HepG2 (cell line): ENCODE measurements around the gene SPRYD3. TPM values are rescaled to one million over a fixed set of nuclear protein-coding genes. Genes with fewer than 3 reads are reported as not detected.
A peak's percentile ranks its signal among the peaks of the same experiment; 100 is the strongest.
"Not testable (repeated sequence)": the region's sequence is repeated elsewhere in the genome, so short reads cannot be mapped to it uniquely, and the experiment has no call there.

ENCODE experiments used
- ATAC-seq: fragments of 200-7000 bp; cut with Tn5 transposase; 3 replicates; pipeline ENCODE4 v1.9.1; 2020; ENCODE audit warnings: mild to moderate bottlenecking, moderate library complexity
- BruUV-seq: library from RNA; stranded (reverse); fragments of 400-500 nt; replicated peaks from 2 replicates; lab custom pipeline; 2021; lab: Mats Ljungman, UMichigan
- CTCF ChIA-PET: fragments of 300-600 bp; formaldehyde crosslinking; extraction: SDS; loops from one replicate; lab custom pipeline; 2021; ENCODE audit warnings: low total read pairs, inconsistent platforms, low intra/inter-chr PET ratio; lab: Yijun Ruan, JAX
- POLR2A ChIA-PET: fragments of 350-600 bp; sonication (Branson Sonifier 250); formaldehyde crosslinking; loops from one replicate; lab custom pipeline; 2020; ENCODE audit warnings: antibody characterized with exemption, inconsistent platforms; lab: Yijun Ruan, JAX
- DNase-seq: peaks from one replicate; pipeline ENCODE4 v3.0.0-alpha.2; 2015; ENCODE audit warnings: low spot score
- FAIRE-seq: peaks from 3 replicates; lab custom pipeline; 2011; peaks lifted over from hg19 to GRCh38; lab: Jason Lieb, UNC
- H2AFZ ChIP-seq: one replicate; pipeline ENCODE4 v1.6.1; 2011; ENCODE audit warnings: low read length, inconsistent platforms
- H3K27ac ChIP-seq: fragments of 300-600 bp; 3 replicates; pipeline ENCODE4 v1.8.0; 2011; ENCODE audit warnings: mixed run types, mild to moderate bottlenecking, mixed read lengths, low read length, inconsistent platforms; ENCODE audit not compliant: insufficient read depth; ENCODE audit errors: extremely low read length
- H3K27me3 ChIP-seq, 2 experiments: fragments of 200-600 bp in 1 of 2; 2 replicates in 1 of 2; 3 replicates in 1 of 2; pipeline versions ENCODE4 v1.6.0 to v1.8.0; 2011; ENCODE audit warnings: low read length in 2 of 2, mild to moderate bottlenecking in 2 of 2, moderate library complexity in 2 of 2, inconsistent platforms in 1 of 2; ENCODE audit not compliant: insufficient read depth in 2 of 2, control insufficient read depth in 1 of 2
- H3K36me3 ChIP-seq, 2 experiments: fragments of 200-600 bp in 1 of 2; replicated peaks in 1 of 2; 2 replicates in 1 of 2; 3 replicates in 1 of 2; pipeline versions ENCODE4 v1.5.1 to v1.8.0; 2011; ENCODE audit warnings: low read length in 2 of 2, inconsistent platforms in 1 of 2; ENCODE audit not compliant: insufficient read depth in 2 of 2, control insufficient read depth in 1 of 2
- H3K4me1 ChIP-seq: 2 replicates; pipeline ENCODE4 v1.5.1; 2012; ENCODE audit warnings: low read length, inconsistent platforms; ENCODE audit not compliant: insufficient read depth
- H3K4me2 ChIP-seq: 2 replicates; pipeline ENCODE4 v1.6.0; 2011; ENCODE audit warnings: low read depth, low read length, inconsistent platforms
- H3K4me3 ChIP-seq, 3 experiments: fragments of 200-600 bp in 1 of 3; sonication (generic), shearing (Covaris generic) in 1 of 3; replicated peaks in 1 of 3; 2 replicates each; pipeline ENCODE4 v1.5.1; 2011 to 2016; ENCODE audit warnings: low read length in 3 of 3, inconsistent platforms in 2 of 3, low read depth in 2 of 3, mild to moderate bottlenecking in 2 of 3, control low read depth in 1 of 3, mixed read lengths in 1 of 3; ENCODE audit not compliant: insufficient read depth in 1 of 3
- H3K79me2 ChIP-seq: one replicate; pipeline ENCODE4 v1.6.1; 2011; ENCODE audit warnings: low read length, inconsistent platforms; ENCODE audit not compliant: insufficient read depth
- H3K9ac ChIP-seq: 2 replicates; pipeline ENCODE4 v1.6.0; 2011; ENCODE audit warnings: mild to moderate bottlenecking, low read depth, low read length, inconsistent platforms; ENCODE audit not compliant: insufficient read depth
- H3K9me3 ChIP-seq: 2 replicates; pipeline ENCODE4 v1.5.1; 2012; ENCODE audit warnings: mild to moderate bottlenecking, low read length
- H4K20me1 ChIP-seq: 2 replicates; pipeline ENCODE4 v1.6.0; 2011; ENCODE audit warnings: inconsistent platforms, mild to moderate bottlenecking, low read length, moderate library complexity; ENCODE audit not compliant: insufficient read depth
- FOSL2 ChIP-seq: sonication (generic); formaldehyde crosslinking; IDR thresholded peaks from 2 replicates; pipeline ENCODE4 v1.4.0; 2020; ENCODE audit warnings: missing genetic modification reagents
- NR2F2 ChIP-seq: IDR thresholded peaks from 2 replicates; pipeline ENCODE4 v1.6.1; 2012; ENCODE audit warnings: low read depth, inconsistent platforms, borderline replicate concordance
- STAT5B ChIP-seq: sonication (generic); formaldehyde crosslinking; IDR thresholded peaks from 2 replicates; pipeline ENCODE4 v1.4.0; 2020; ENCODE audit warnings: missing genetic modification reagents
- ZBTB2 ChIP-seq: sonication (generic); formaldehyde crosslinking; IDR thresholded peaks from 2 replicates; pipeline ENCODE4 v1.8.0; 2022; ENCODE audit warnings: low read depth, missing genetic modification reagents
- ZFAT ChIP-seq: sonication (generic); formaldehyde crosslinking; conservative IDR thresholded peaks from 2 replicates; pipeline ENCODE4 v1.8.1; 2023; ENCODE audit warnings: missing genetic modification reagents, inconsistent platforms
- ZNF207 ChIP-seq: fragments of 450-650 bp; IDR thresholded peaks from 2 replicates; pipeline ENCODE4 v1.6.1; 2016; ENCODE audit warnings: antibody characterized with exemption, borderline replicate concordance
- ZNF557 ChIP-seq: sonication (generic); formaldehyde crosslinking; IDR thresholded peaks from 2 replicates; pipeline ENCODE4 v1.4.0; 2020; ENCODE audit warnings: missing genetic modification reagents
- ZNF709 ChIP-seq: sonication (generic); formaldehyde crosslinking; IDR thresholded peaks from 2 replicates; pipeline ENCODE4 v1.5.0; 2020; ENCODE audit warnings: mild to moderate bottlenecking, missing genetic modification reagents
- ZNF710 ChIP-seq: sonication (generic); formaldehyde crosslinking; IDR thresholded peaks from 2 replicates; pipeline ENCODE4 v1.5.0; 2020; ENCODE audit warnings: mild to moderate bottlenecking, missing genetic modification reagents, borderline replicate concordance
- ZNF773 ChIP-seq: sonication (generic); formaldehyde crosslinking; IDR thresholded peaks from 2 replicates; pipeline ENCODE4 v1.4.0; 2020; ENCODE audit warnings: missing genetic modification reagents, borderline replicate concordance
- ZNF883 ChIP-seq: sonication (generic); formaldehyde crosslinking; IDR thresholded peaks from 2 replicates; pipeline ENCODE4 v1.5.1; 2020; ENCODE audit warnings: mild to moderate bottlenecking, missing genetic modification reagents; ENCODE audit errors: not compliant biosample characterization
- ZSCAN21 ChIP-seq: sonication (generic); formaldehyde crosslinking; IDR thresholded peaks from 2 replicates; pipeline ENCODE4 v1.8.0; 2022; ENCODE audit warnings: mild to moderate bottlenecking, missing genetic modification reagents, moderate library complexity, borderline replicate concordance
- WGBS: methylation state at CpG from one replicate; pipeline ENCODE4 v1.1.6; 2017; ENCODE audit warnings: low lambda C conversion rate; 5-methylcytosine and 5-hydroxymethylcytosine counted together
- in situ Hi-C: cut with HindIII; loops from 2 replicates; pipeline ENCODE4 v1.10.0; 2017; ENCODE audit warnings: low pct_unique_long_range_greater_than_20kb; ENCODE audit not compliant: extremely low pct_ligation_motif_present
- intact Hi-C: fragments of 100-400 bp; cut with micrococcal nuclease; formaldehyde crosslinking; loops from one replicate; pipeline ENCODE4 v1.10.0; 2022; ENCODE audit not compliant: unreplicated experiment
- polyA plus RNA-seq, 8 experiments: library from polyadenylated mRNA; depleted of rRNA in 3 of 8; stranded (reverse) in 7 of 8; unstranded in 1 of 8; fragments of >200 nt; fragmentation: Illumina TruSeq in 4 of 8; extraction: Trizol in 4 of 8; gene quantifications; 2 replicates each; pipeline versions ENCODE4 v1.2.1 to v1.2.3, GENCODE V29; 2011 to 2016; ENCODE audit warnings: low read depth in 4 of 8, missing spikeins in 1 of 8, mixed read lengths in 1 of 8; ENCODE audit not compliant: insufficient read depth in 1 of 8
- total RNA-seq, 5 experiments: library from RNA; depleted of rRNA; stranded (reverse); fragments of >200 nt; fragmentation: Illumina TruSeq; extraction: Trizol; gene quantifications; 2 replicates each; pipeline ENCODE4 v1.2.3, GENCODE V29; 2016; ENCODE audit warnings: low read depth in 1 of 5

The SPRYD3 gene
- total and polyA plus RNA-seq, 2 of the 13 experiments (the other 11 are each of a cell fraction or from before 2014, with no cell fraction given) = 9.0 to 9.2 TPM

DNA sequence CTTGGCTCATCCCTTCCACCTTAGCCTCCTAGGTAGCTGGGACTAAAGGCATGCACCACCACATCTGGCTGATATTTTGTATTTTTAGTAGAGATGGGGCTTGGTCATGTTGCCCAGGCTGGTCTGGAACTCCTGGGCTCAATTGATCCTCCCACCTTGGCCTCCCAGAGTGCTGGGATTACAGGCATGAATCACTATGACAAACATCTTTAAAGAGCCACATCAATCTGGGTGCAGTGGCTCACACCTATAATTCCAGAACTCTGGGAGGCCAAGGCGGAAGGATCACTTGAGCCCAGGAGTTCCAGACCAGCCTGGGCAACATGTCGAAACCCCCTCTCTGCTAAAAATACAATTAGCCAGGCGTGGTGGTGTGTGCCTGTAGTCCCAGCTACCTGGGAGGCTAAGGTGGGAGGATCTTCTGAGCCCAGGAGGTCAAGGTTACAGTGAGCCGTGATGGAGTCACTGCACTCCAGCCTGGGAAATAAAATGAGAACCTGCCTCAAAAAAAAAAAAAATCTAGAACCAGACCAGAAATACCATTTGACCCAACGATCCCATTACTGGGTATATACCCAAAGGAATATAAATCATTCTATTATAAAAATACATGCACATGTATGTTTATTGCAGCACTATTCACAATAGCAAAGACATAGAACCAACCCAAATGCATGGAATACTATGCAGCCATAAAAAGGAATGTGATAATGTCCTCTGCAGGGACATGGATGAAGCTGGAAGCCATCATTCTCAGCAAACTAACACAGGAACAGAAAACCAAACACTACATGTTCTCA lies 15.8 kb upstream of the SPRYD3 start:
- POLR2A ChIA-PET = interaction anchor here (2.4 kb wide), 1 partner anchor 16 kb away, joined by 18 read pairs; the partner anchor contains the start of gene SPRYD3
- H3K79me2 ChIP-seq, H3K9ac ChIP-seq, H3K9me3 ChIP-seq, H3K27ac ChIP-seq, ATAC-seq, DNase-seq, in situ Hi-C loops, H3K4me2 ChIP-seq, intact Hi-C loops, H2AFZ ChIP-seq, H4K20me1 ChIP-seq, BruUV-seq, FAIRE-seq, H3K4me3 ChIP-seq, H3K36me3 ChIP-seq, CTCF ChIA-PET: not testable (repeated sequence)
- H3K27me3 ChIP-seq = peaks cover 0 to 19% of the 10 kb centered on the region in 2 experiments; a peak in 3 of 5 replicates
- peaks cover 58% of the 10 kb centered on the region for H3K4me1 ChIP-seq
- WGBS = 48% methylated on average over 5 of the region's 5 CpGs
- TF ChIP-seq FOSL2 (CRISPR knock-in tag) = 0 out of 2 replicates have a peak, but pooled peaks have one; percentile 21
- TF ChIP-seq, all 625 proteins: peak for 1; not testable (repeated sequence) for 624

GRCh38 chr12:53094394-53094787 lies 15.2 kb upstream of the SPRYD3 start:
- in situ Hi-C loops (no loop called here), intact Hi-C loops (no loop called here)
- H3K27ac ChIP-seq = no peak overlapping the region
- 33% methylated on average over 6 of the region's 6 CpGs for WGBS
- ChIA-PET CTCF (no interaction called here), POLR2A (interaction anchor here (2.4 kb wide), 1 partner anchor 15 kb away, joined by 18 read pairs; the partner anchor contains the start of gene SPRYD3)
- H4K20me1 ChIP-seq = no peaks in the 10 kb centered on the region
- no peak overlapping the region for H2AFZ ChIP-seq
- H3K79me2 ChIP-seq = no peaks in the 10 kb centered on the region
- BruUV-seq = no TSS peak
- H3K27me3 ChIP-seq = peaks cover 0 to 19% of the 10 kb centered on the region in 2 experiments; a peak in 3 of 5 replicates
- no peak for FAIRE-seq
- peak overlapping the region in 1 of 3 experiments; percentile 23; a peak in 1 of 6 replicates for H3K4me3 ChIP-seq
- no peak overlapping the region for H3K9ac ChIP-seq
- ATAC-seq = no peak
- no peaks in the 10 kb centered on the region for H3K36me3 ChIP-seq
- no peaks in the 10 kb centered on the region for H3K9me3 ChIP-seq
- peaks cover 55% of the 10 kb centered on the region for H3K4me1 ChIP-seq
- peak overlapping the region; percentile 61 for H3K4me2 ChIP-seq
- no peak for DNase-seq
- TF ChIP-seq ZNF709 (no peak), STAT5B (CRISPR knock-in tag) (no peak), ZBTB2 (CRISPR knock-in tag) (no peak), ZSCAN21 (CRISPR knock-in tag) (no peak), ZNF207 (no peak), ZNF773 (CRISPR knock-in tag) (no peak), ZFAT (CRISPR knock-in tag) (no peak), ZNF710 (no peak), NR2F2 (no peak), ZNF557 (CRISPR knock-in tag) (no peak), ZNF883 (CRISPR knock-in tag) (no peak)
